Measurements from ENCODE around the gene TSPAN2. TPM values are rescaled to one million over a fixed set of nuclear protein-coding genes. Genes with fewer than 3 reads are reported as not detected.

Gene TSPAN2
- total RNA-seq, 4 donors from 2014 or later = 53.7 to 85.1 (median 63.8) TPM

GRCh38 chr1:115090186-115090490, 835 bp upstream of the TSPAN2 start:
- H3K4me1 ChIP-seq = peaks cover 0 to 55% (median 7%) of the 10 kb centered on the region in 3 donors
- TF ChIP-seq POLR2AphosphoS5 (IDR thresholded peaks at IDR 0.05) (no peak), POLR2A (IDR thresholded peaks at IDR 0.05) (no peak), CTCF (IDR thresholded peaks at IDR 0.05) (no peak), EP300 (IDR thresholded peaks at IDR 0.05) (no peak)
- H3K36me3 ChIP-seq = no peaks in the 10 kb centered on the region
- peaks cover 6% of the 10 kb centered on the region for H3K27me3 ChIP-seq
- ATAC-seq = peak; percentile 6
- H3K27ac ChIP-seq = peak overlapping the region; percentile 87 to 97 (median 96)
- H3K9me3 ChIP-seq = no peaks in the 10 kb centered on the region
- peak overlapping the region; percentile 68 to 83 for H3K4me3 ChIP-seq
- WGBS, 2 donors (ENCODE audit: low coverage in 1 of 2) = 0 to 6% methylated on average over 2 of the region's 2 CpGs

- no peak for TF ChIP-seq CTCF (IDR thresholded peaks at IDR 0.05)
- no peak for TF ChIP-seq POLR2A (IDR thresholded peaks at IDR 0.05)
- no peak for TF ChIP-seq POLR2AphosphoS5 (IDR thresholded peaks at IDR 0.05)
- TF ChIP-seq EP300 (IDR thresholded peaks at IDR 0.05) = no peak
- Histone ChIP-seq H3K4me1 (peaks cover under 1 to 67% (median 7%) of the 10 kb centered on the region in 3 donors), H3K27me3 (peaks cover 6% of the 10 kb centered on the region), H3K36me3 (no peaks in the 10 kb centered on the region), H3K4me3 (peak overlapping the region; percentile 68 to 83), H3K27ac (peak overlapping the region; percentile 87 to 97 (median 96)), H3K9me3 (no peaks in the 10 kb centered on the region)
- ATAC-seq = peak; percentile 2
- WGBS, 2 donors (ENCODE audit: low coverage in 1 of 2) = 0 to 11% methylated on average over 3 to 7 of the region's 25 CpGs
Measured at GRCh38 chr1:115088871-115089419, 358 bp downstream of the TSPAN2 start.

GRCh38 chr1:115088115-115088778, 1.1 kb downstream of the TSPAN2 start:
- Histone ChIP-seq H3K4me3 (peak overlapping the region; percentile 68 to 83), H3K27me3 (peaks cover 6% of the 10 kb centered on the region), H3K36me3 (no peaks in the 10 kb centered on the region), H3K9me3 (no peaks in the 10 kb centered on the region), H3K4me1 (peaks cover 7 to 74% (median 13%) of the 10 kb centered on the region in 3 donors), H3K27ac (peak overlapping the region; percentile 87 to 97 (median 96))
- WGBS, 2 donors (ENCODE audit: low coverage in 1 of 2) = 10 to 32% methylated on average over 2 to 4 of the region's 5 CpGs
- no peak for TF ChIP-seq POLR2A (IDR thresholded peaks at IDR 0.05)
- peak; percentile 5 for TF ChIP-seq POLR2AphosphoS5 (IDR thresholded peaks at IDR 0.05)
- no peak for ATAC-seq

GRCh38 chr1:115086176-115086830, 3.0 kb downstream of the TSPAN2 start:
- no peaks in the 10 kb centered on the region for H3K36me3 ChIP-seq
- 40 to 66% methylated on average over 2 to 9 of the region's 9 CpGs for WGBS, 2 donors (ENCODE audit: low coverage in 1 of 2)
- H3K27ac ChIP-seq = peak overlapping the region; percentile 87 to 97 (median 92)
- no peak overlapping the region for H3K4me3 ChIP-seq
- peaks cover 6% of the 10 kb centered on the region for H3K27me3 ChIP-seq
- no peak for ATAC-seq
- peaks cover 9 to 93% (median 14%) of the 10 kb centered on the region in 3 donors for H3K4me1 ChIP-seq
- H3K9me3 ChIP-seq = no peaks in the 10 kb centered on the region
- TF ChIP-seq EP300 (IDR thresholded peaks at IDR 0.05) (no peak), CTCF (IDR thresholded peaks at IDR 0.05) (peak in 1 of 4 experiments; percentile 32), POLR2AphosphoS5 (IDR thresholded peaks at IDR 0.05) (peak; percentile 36), POLR2A (IDR thresholded peaks at IDR 0.05) (no peak)

- WGBS, 2 donors (ENCODE audit: low coverage in 1 of 2) = 30 to 37% methylated on average over 5 to 8 of the region's 9 CpGs
- Histone ChIP-seq H3K36me3 (no peaks in the 10 kb centered on the region), H3K4me3 (peak overlapping the region in 1 of 2 donors; percentile 18), H3K4me1 (peaks cover 9 to 89% (median 11%) of the 10 kb centered on the region in 3 donors), H3K27me3 (peaks cover 6% of the 10 kb centered on the region), H3K27ac (peak overlapping the region; percentile 87 to 97 (median 92)), H3K9me3 (no peaks in the 10 kb centered on the region)
- ATAC-seq = peak; percentile 19
- TF ChIP-seq POLR2AphosphoS5 (IDR thresholded peaks at IDR 0.05) = no peak
- no peak for TF ChIP-seq CTCF (IDR thresholded peaks at IDR 0.05)
- TF ChIP-seq EP300 (IDR thresholded peaks at IDR 0.05) = no peak
- no peak for TF ChIP-seq POLR2A (IDR thresholded peaks at IDR 0.05)
Measured at GRCh38 chr1:115084902-115085511, 4.3 kb downstream of the TSPAN2 start.

All from gastroesophageal sphincter (tissue), 4 donors.